ENCODE results near the gene NEURL1.
"Not testable (repeated sequence)": the region's sequence is repeated elsewhere in the genome, so short reads cannot be mapped to it uniquely, and the experiment has no call there.

The NEURL1 gene

DNA sequence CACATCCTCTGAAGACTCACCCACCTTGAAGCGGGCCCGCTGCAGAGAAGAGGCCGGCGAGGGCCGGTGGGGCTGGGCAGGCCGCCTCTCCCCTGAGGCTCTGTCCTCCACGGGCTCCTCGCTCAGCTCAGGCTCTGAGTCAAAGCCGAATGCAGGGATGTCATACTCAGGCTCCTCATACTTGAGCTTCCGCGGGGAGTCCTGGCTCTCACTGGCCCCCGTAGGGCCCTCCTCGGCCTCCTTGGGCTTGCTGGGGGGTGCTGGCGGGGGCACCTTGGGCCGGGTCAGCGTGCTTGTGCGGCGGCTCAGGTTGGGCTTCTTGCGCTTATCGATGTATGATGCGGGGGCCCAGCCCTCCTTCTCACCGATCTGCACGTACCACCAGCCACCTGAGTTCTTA, 109.9 kb downstream of the NEURL1 start:
- no peak for DNase-seq (ENCODE audit: low read depth in 3 of 3, low spot score in 1 of 3)

GRCh38 chr10:103605359-103606096, 112.0 kb downstream of the NEURL1 start:
- peak in 1 of 3 donors; percentile 17 for DNase-seq (ENCODE audit: low read depth in 3 of 3, low spot score in 1 of 3)

DNA sequence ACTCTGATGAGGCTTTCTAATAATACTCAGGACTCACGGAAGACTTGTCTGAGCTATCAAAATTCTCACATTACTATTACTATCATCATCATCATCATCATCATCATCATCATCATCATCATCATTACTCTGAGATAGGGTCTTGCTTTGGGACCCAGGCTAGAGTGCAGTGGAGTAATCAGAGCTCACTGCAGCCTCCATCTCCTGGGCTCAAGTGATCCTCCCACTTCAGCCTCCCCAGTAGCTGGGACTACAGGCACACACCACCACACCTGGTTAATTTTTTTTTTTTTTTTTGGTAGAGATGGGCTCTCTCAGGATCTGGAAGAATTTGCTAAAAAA, 112.6 kb downstream of the NEURL1 start:
- not testable (repeated sequence) for DNase-seq (ENCODE audit: low read depth in 3 of 3, low spot score in 1 of 3)

DNA sequence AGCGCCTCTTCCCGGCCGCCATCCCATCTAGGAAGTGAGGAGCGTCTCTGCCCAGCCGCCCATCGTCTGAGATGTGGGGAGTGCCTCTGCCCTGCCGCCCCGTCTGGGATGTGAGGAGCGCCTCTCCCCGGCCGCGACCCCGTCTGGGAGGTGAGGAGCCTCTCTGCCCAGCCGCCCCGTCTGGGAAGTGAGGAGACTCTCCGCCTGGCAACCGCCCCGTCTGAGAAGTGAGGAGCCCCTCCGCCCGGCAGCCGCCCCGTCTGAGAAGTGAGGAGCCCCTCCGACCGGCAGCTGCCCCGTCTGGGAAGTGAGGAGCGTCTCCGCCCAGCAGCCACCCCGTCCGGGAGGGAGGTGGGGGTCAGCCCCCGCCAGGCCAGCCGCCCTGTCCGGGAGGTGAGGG, 113.5 kb downstream of the NEURL1 start:
- not testable (repeated sequence) for DNase-seq (ENCODE audit: low read depth in 3 of 3, low spot score in 1 of 3)

- not testable (repeated sequence) for DNase-seq (ENCODE audit: low read depth in 3 of 3, low spot score in 1 of 3)
These were observed 114.6 kb downstream of the NEURL1 start for GRCh38 chr10:103608056-103608455.

GRCh38 chr10:103609231-103610082, 116.0 kb downstream of the NEURL1 start:
- no peak for DNase-seq (ENCODE audit: low read depth in 3 of 3, low spot score in 1 of 3)

- DNase-seq (ENCODE audit: low read depth in 3 of 3, low spot score in 1 of 3) = no peak
These were observed 116.6 kb downstream of the NEURL1 start for GRCh38 chr10:103610083-103610472.

- no peak for DNase-seq (ENCODE audit: low read depth in 3 of 3, low spot score in 1 of 3)
These were observed 117.5 kb downstream of the NEURL1 start for GRCh38 chr10:103610921-103611511.

GRCh38 chr10:103612462-103613365, 119.2 kb downstream of the NEURL1 start:
- no peak for DNase-seq (ENCODE audit: low read depth in 3 of 3, low spot score in 1 of 3)

GRCh38 chr10:103613616-103614015, 120.1 kb downstream of the NEURL1 start:
- no peak for DNase-seq (ENCODE audit: low read depth in 3 of 3, low spot score in 1 of 3)

DNA sequence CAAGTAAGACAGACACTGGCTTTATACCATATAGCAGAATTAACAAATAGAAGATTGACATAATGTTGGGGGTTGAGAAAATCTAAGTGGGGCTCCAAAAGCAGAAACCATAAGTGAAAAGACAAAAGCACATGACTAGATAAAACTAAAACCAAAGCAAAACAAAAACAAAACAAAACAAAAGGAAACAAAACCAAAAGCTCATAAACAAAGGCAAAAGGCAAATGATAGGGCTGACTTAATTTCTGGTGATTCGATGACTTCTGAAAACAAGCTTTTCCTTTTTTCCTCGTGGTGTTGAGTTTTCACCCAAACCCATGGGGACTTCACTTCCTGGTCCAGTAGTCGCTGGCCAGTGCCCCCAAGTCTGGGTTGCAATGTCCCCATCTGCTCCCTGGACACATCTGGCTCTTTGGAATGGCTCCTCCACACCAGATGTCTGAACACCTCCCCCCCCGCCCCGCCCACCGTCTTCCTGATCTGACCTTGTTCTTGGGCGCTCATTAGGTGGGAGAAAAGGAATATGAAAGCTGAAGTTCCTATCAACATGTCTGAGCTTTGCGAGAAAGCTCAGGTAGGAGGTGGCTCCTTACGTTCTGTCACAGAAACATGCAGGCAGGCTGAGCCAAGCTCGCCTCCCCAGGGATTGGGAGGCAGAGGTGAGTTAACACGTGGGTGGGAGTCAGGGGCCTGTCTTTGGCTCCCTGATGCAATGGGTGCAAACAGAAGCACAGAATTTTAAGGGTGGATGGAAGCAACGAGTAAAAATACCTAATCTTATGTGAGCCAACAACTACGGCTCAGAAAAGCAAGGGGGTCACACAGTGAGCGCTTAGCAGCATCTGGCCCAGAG, 121.0 kb downstream of the NEURL1 start:
- no peak for DNase-seq (ENCODE audit: low read depth in 3 of 3, low spot score in 1 of 3)

DNA sequence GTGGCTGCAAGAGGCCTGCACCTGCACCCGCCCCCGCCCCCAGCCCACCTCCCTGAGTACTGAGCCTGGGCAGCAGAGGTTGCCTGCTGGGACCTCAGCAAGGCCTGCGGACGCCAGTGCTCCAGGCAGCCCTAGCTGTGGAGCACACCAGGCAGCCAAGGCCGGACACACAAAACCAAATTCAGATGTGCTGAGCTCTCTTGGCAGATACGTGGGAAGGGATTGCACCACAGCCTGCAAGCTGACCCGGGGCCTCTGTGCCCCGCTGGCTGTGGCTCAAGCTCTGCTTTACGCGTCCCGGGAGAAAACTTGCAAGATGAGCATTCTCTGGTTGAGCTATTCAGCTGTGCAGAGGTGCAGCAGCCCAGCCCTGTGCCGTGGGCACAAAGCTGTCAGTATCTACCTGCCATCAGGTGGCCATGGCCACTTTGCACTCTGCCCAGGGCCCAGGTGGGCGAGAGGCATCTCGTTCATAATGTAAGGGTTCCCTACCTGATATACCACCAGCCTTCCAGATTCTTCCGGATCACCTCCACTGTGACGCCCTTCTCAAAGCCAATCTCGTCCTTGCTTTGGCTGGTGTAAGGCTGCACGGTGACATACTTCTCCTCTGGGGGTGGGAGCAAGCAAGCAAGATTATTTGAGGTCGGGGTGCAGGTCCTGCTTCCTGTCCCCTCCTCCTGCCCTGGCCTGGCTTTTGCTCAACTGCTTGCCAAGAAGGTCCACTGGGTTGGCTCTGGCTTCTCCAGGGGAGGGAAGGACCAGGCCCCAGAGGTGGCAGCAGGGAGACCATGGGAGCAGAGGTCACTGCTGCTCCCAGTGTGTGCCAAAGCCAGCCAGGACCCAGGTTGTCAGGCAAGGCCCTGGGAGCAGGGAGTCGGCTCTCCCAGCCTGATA, 123.4 kb downstream of the NEURL1 start:
- no peak for DNase-seq (ENCODE audit: low read depth in 3 of 3, low spot score in 1 of 3)

DNA sequence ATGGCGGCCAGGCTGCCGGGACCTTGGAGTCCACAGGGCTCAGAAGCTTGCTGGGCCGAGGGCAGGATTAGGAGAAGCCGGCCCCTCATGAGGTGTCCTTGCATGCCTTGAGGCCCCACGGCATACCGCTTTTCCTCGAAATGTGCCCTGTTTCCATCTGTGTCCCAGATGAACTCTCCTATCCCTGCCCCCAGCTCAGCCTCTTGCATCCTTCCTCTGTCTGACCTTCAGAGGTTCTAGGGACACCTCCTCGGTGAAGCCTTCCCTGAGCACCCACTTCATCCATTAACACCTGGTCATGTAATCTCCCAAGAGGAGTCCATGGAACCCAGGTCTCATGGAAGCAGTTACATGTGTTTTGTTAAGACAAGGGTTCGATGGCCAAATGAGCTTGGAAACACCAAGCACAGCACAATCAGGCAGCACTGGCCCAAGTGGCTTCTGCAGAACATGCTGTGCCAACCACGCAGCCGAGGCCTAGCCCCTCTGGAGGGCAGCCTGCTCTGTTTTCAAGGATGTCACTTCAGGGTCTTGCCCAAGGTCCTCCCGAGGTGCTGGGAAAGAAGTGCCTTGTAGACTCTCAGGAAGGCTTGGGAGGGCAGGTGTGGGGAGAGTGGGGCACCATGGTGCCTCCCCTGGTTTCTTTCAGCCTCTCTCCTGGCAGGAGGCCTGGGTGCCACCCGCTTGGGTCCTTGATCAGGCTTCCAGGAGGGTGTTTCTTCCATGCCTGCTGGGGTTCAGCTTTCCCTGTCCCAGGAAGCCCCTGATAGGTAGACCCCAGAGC, 124.3 kb downstream of the NEURL1 start:
- no peak for DNase-seq (ENCODE audit: low read depth in 3 of 3, low spot score in 1 of 3)

DNA sequence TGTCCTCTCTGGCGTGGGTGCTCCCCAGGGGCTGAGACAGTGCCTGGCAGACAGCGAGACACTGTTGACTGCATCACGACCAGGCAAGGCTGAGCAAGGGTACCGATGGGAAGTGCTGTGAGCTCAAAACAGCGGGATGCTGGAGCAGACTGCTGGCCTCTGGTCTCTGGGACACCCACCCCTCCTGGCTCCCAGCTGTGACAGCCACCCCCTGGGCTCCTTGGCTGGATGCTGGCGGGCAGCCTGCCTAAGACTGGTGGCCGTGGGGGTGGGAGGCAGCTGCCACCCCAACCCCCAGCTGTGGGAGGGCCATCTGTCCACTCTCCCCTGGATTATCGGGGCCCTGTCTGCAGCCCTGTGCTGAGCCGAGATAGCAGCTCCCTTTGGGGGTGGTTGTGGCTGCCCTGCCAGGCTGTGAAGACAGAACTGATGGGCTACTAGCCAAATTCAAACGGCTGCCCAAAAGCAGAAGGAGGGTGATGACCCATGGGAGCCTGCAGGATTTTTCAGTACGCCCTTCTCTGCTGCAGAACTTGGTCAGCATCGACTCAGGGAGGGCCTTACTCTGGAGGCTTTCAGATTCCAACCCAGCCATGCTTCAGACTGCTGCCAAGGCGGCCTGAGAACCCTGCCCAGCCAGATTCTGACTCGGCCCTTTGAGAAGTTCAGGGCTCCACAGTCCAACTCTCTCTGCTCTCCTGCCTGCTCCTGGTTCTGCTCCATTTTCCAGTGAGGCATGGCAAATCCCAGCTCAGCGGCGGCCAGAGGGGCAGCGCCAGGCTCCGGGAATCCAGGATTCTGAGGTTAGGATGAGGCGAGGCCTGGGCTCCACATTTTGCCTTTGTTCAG, 125.3 kb downstream of the NEURL1 start:
- DNase-seq (ENCODE audit: low read depth in 3 of 3, low spot score in 1 of 3) = no peak

DNA sequence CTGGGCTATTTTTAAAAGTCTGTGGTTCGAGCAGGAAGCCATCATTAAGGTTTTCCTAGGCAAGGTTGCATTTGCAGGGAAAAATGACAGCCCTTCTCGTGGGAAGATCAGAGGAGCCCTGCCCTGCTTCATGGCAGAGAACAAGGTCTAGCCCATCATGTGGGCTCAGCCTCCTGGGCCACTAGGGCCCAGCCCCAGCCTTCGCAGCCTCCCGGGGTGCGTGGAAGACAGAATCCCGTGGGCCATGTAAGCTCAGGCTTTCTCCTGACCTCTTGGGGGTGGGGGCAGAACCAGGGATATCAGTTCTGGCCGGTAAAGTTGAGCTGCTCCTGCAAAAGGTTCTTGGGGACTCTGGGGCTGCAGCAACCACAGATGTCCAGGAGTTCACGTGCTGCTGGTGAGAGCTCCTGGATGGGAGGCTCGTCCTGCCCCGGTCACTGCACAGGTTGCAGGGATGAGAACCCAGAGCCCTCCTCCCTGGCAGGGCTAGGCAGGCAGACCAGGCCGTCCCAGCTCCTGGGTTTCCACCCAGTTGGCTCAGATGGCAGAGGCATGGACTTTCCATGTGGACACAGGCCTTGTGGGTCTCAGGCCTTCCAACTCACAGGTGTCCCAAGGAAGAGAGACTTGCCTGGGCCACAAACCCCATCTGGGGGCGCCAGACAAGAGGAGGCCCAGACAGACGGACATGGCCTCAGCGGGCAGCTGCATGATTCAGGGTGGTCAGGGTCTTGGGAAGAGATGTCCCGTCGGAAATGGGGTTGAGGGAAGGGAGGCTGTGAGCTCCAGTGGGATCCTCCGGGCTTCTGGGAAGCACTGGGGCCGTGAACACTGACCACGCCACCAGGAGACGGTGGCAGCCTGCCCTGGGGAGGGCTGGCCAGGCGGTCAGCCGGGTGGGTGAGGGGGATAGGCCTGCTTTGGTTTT, 126.2 kb downstream of the NEURL1 start:
- DNase-seq (ENCODE audit: low read depth in 3 of 3, low spot score in 1 of 3) = no peak

GRCh38 chr10:103620352-103620740, 126.8 kb downstream of the NEURL1 start:
- DNase-seq (ENCODE audit: low read depth in 3 of 3, low spot score in 1 of 3) = no peak

All from stimulated activated CD4-positive, alpha-beta T cell treated with anti-CD3 and anti-CD28 coated beads, TNF-alpha, amount 100 ng/mL, for 1 hour (primary cell).